ENCODE measurements around the gene ADGRG3.

ADGRG3 gene

DNA sequence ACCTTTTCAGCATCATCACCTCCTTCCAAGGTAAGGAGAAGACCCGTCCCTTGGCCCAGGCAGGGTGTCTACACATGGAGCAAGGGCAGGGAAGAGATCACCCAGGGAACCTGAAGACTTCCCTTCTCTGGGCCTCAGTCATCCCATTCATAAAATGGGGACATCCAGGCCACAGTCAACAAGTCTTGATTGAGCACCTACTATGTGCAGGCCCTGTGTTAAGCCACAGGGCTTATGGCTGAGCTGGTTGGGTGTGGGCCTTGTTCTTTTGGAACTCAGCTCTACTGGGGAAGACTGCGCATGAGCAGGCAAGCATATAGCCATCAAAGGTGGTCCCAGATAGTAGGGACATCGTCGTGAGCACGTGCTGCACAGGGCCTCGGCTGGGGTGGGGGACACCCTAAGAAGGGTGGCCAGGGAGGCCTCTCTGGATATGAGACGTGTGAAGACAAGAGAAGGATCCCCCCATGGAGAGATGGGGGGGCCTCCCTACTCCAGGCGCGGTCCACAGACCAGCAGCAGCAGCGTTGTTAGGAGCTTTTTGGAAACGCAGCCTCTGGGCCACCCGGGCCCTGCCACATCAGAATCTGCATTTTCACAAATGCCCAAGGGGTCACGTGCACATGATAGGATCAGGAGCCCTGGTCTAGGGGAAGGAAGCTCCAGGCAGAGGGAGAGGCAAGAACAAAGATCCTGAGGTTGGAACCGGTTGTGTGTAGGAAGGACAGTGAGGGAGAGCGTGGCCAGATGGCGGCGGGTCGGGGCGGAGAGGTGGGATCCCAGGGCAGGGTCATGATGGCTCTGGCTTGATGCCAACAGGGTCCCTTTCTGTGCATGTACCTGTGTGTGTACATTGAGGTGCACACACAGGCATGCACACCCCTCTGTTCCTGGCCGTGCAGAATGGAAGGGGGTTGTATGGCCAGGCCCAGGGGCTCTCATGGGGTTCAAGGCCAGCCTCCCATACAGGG, 5.9 kb upstream of the ADGRG3 start:
- Histone ChIP-seq H3K27ac (ENCODE audit: low read depth, low read length) (no peak overlapping the region), H3K79me2 (ENCODE audit: control insufficient read depth, low read length) (no peaks in the 10 kb centered on the region), H3K27me3 (ENCODE audit: control insufficient read depth, low read length) (no peaks in the 10 kb centered on the region), H3K4me1 (ENCODE audit: control insufficient read depth, low read length) (no peaks in the 10 kb centered on the region), H4K20me1 (ENCODE audit: control insufficient read depth, insufficient read depth, low read depth, low read length) (no peaks in the 10 kb centered on the region), H3K36me3 (ENCODE audit: control insufficient read depth, low read length) (no peaks in the 10 kb centered on the region), H3K9me3 (ENCODE audit: control insufficient read depth, insufficient read depth, low read length) (no peaks in the 10 kb centered on the region), H3K4me2 (ENCODE audit: low read length) (no peak overlapping the region), H3K9me2 (replicated peaks; ENCODE audit: control insufficient read depth, low read length) (no peaks in the 10 kb centered on the region), H3F3A (ENCODE audit: control insufficient read depth, insufficient read depth) (no peaks in the 10 kb centered on the region), H3K4me3 (ENCODE audit: low read length) (no peak overlapping the region)
- TF ChIP-seq EZH2phosphoT487 (IDR thresholded peaks at IDR 0.05; ENCODE audit: borderline replicate concordance, low read length) = no peak
- TF ChIP-seq, protein P1, sequence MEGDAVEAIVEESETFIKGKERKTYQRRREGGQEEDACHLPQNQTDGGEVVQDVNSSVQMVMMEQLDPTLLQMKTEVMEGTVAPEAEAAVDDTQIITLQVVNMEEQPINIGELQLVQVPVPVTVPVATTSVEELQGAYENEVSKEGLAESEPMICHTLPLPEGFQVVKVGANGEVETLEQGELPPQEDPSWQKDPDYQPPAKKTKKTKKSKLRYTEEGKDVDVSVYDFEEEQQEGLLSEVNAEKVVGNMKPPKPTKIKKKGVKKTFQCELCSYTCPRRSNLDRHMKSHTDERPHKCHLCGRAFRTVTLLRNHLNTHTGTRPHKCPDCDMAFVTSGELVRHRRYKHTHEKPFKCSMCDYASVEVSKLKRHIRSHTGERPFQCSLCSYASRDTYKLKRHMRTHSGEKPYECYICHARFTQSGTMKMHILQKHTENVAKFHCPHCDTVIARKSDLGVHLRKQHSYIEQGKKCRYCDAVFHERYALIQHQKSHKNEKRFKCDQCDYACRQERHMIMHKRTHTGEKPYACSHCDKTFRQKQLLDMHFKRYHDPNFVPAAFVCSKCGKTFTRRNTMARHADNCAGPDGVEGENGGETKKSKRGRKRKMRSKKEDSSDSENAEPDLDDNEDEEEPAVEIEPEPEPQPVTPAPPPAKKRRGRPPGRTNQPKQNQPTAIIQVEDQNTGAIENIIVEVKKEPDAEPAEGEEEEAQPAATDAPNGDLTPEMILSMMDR (IDR thresholded peaks at IDR 0.05; ENCODE audit: low read depth, low read length, poor library complexity, severe bottlenecking) = no peak

DNA sequence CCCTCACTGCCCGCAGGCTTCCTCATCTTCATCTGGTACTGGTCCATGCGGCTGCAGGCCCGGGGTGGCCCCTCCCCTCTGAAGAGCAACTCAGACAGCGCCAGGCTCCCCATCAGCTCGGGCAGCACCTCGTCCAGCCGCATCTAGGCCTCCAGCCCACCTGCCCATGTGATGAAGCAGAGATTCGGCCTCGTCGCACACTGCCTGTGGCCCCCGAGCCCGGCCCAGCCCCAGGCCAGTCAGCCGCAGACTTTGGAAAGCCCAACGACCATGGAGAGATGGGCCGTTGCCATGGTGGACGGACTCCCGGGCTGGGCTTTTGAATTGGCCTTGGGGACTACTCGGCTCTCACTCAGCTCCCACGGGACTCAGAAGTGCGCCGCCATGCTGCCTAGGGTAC, 4.7 kb upstream of the ADGRG3 start:
- H3K4me1 ChIP-seq (ENCODE audit: control insufficient read depth, low read length) = no peaks in the 10 kb centered on the region
- no peaks in the 10 kb centered on the region for H3F3A ChIP-seq (ENCODE audit: control insufficient read depth, insufficient read depth)
- H3K4me3 ChIP-seq (ENCODE audit: low read length) = no peak overlapping the region
- H3K79me2 ChIP-seq (ENCODE audit: control insufficient read depth, low read length) = no peaks in the 10 kb centered on the region
- no peaks in the 10 kb centered on the region for H3K9me3 ChIP-seq (ENCODE audit: control insufficient read depth, insufficient read depth, low read length)
- H3K36me3 ChIP-seq (ENCODE audit: control insufficient read depth, low read length) = no peaks in the 10 kb centered on the region
- no peak overlapping the region for H3K27ac ChIP-seq (ENCODE audit: low read depth, low read length)
- no peak overlapping the region for H3K4me2 ChIP-seq (ENCODE audit: low read length)
- TF ChIP-seq, protein P1 (IDR thresholded peaks at IDR 0.05; ENCODE audit: low read depth, low read length, poor library complexity, severe bottlenecking) = no peak
- no peak for TF ChIP-seq EZH2phosphoT487 (IDR thresholded peaks at IDR 0.05; ENCODE audit: borderline replicate concordance, low read length)
- no peaks in the 10 kb centered on the region for H3K27me3 ChIP-seq (ENCODE audit: control insufficient read depth, low read length)
- H3K9me2 ChIP-seq (replicated peaks; ENCODE audit: control insufficient read depth, low read length) = no peaks in the 10 kb centered on the region
- no peaks in the 10 kb centered on the region for H4K20me1 ChIP-seq (ENCODE audit: control insufficient read depth, insufficient read depth, low read depth, low read length)

DNA sequence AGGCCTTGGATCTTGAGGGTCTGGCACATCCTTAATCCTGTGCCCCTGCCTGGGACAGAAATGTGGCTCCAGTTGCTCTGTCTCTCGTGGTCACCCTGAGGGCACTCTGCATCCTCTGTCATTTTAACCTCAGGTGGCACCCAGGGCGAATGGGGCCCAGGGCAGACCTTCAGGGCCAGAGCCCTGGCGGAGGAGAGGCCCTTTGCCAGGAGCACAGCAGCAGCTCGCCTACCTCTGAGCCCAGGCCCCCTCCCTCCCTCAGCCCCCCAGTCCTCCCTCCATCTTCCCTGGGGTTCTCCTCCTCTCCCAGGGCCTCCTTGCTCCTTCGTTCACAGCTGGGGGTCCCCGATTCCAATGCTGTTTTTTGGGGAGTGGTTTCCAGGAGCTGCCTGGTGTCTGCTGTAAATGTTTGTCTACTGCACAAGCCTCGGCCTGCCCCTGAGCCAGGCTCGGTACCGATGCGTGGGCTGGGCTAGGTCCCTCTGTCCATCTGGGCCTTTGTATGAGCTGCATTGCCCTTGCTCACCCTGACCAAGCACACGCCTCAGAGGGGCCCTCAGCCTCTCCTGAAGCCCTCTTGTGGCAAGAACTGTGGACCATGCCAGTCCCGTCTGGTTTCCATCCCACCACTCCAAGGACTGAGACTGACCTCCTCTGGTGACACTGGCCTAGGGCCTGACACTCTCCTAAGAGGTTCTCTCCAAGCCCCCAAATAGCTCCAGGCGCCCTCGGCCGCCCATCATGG, 4.0 kb upstream of the ADGRG3 start:
- no peaks in the 10 kb centered on the region for H3K36me3 ChIP-seq (ENCODE audit: control insufficient read depth, low read length)
- no peaks in the 10 kb centered on the region for H3K27me3 ChIP-seq (ENCODE audit: control insufficient read depth, low read length)
- TF ChIP-seq, protein P1 (IDR thresholded peaks at IDR 0.05; ENCODE audit: low read depth, low read length, poor library complexity, severe bottlenecking) = no peak
- no peaks in the 10 kb centered on the region for H3K4me1 ChIP-seq (ENCODE audit: control insufficient read depth, low read length)
- no peaks in the 10 kb centered on the region for H3K9me3 ChIP-seq (ENCODE audit: control insufficient read depth, insufficient read depth, low read length)
- no peak overlapping the region for H3K4me2 ChIP-seq (ENCODE audit: low read length)
- H3K4me3 ChIP-seq (ENCODE audit: low read length) = no peak overlapping the region
- H3K79me2 ChIP-seq (ENCODE audit: control insufficient read depth, low read length) = no peaks in the 10 kb centered on the region
- H3K9me2 ChIP-seq (replicated peaks; ENCODE audit: control insufficient read depth, low read length) = no peaks in the 10 kb centered on the region
- H4K20me1 ChIP-seq (ENCODE audit: control insufficient read depth, insufficient read depth, low read depth, low read length) = no peaks in the 10 kb centered on the region
- no peaks in the 10 kb centered on the region for H3F3A ChIP-seq (ENCODE audit: control insufficient read depth, insufficient read depth)
- no peak overlapping the region for H3K27ac ChIP-seq (ENCODE audit: low read depth, low read length)

All from DOHH2 (cell line).